NCI-H1436 (cell line): ENCODE data around the gene PRPF8.
"Not testable (repeated sequence)": the region's sequence is repeated elsewhere in the genome, so short reads cannot be mapped to it uniquely, and the experiment has no call there.

ENCODE experiments used
- DNase-seq: peaks from one replicate; lab custom pipeline; 2025; lab: John Stamatoyannopoulos, UW

Gene PRPF8

GRCh38 chr17:1684378-1685189 lies at the start of gene PRPF8:
Gene PRPF8 (minus strand): TSS chr17:1684867. CDS start chr17:1684571, 296 bp downstream.
- DNase-seq = peak; percentile 96

- DNase-seq = no peak
Measured at GRCh38 chr17:1733759-1734158, 49.1 kb upstream of the PRPF8 start.

GRCh38 chr17:1732833-1733321 lies 48.2 kb upstream of the PRPF8 start:
- no peak for DNase-seq

GRCh38 chr17:1732241-1732832 lies 47.7 kb upstream of the PRPF8 start:
- DNase-seq = no peak

GRCh38 chr17:1731194-1731506 lies 46.5 kb upstream of the PRPF8 start:
- DNase-seq = no peak

- no peak for DNase-seq
Measured at GRCh38 chr17:1730326-1731193, 45.9 kb upstream of the PRPF8 start.

- DNase-seq = no peak
Measured at GRCh38 chr17:1729966-1730325, 45.3 kb upstream of the PRPF8 start.

- no peak for DNase-seq
Measured at GRCh38 chr17:1727876-1728630, 43.4 kb upstream of the PRPF8 start.

- DNase-seq = no peak
Measured at GRCh38 chr17:1727258-1727789, 42.7 kb upstream of the PRPF8 start.

GRCh38 chr17:1726626-1727257 lies 42.1 kb upstream of the PRPF8 start:
- DNase-seq = no peak

GRCh38 chr17:1725642-1726511 lies 41.2 kb upstream of the PRPF8 start:
- no peak for DNase-seq

- DNase-seq = no peak
Measured at GRCh38 chr17:1724869-1725641, 40.4 kb upstream of the PRPF8 start.

GRCh38 chr17:1724351-1724868 lies 39.7 kb upstream of the PRPF8 start, which contains the start of gene WDR81:
Gene WDR81 (plus strand): TSS chr17:1724704. CDS start chr17:1724960, 256 bp downstream.
- DNase-seq = peak; percentile 62

GRCh38 chr17:1722022-1722421 lies 37.4 kb upstream of the PRPF8 start:
- not testable (repeated sequence) for DNase-seq

- DNase-seq = no peak
Measured at GRCh38 chr17:1720856-1721386, 36.3 kb upstream of the PRPF8 start.

GRCh38 chr17:1718362-1719165 lies 33.9 kb upstream of the PRPF8 start:
- DNase-seq = no peak

GRCh38 chr17:1716912-1717695 lies 32.4 kb upstream of the PRPF8 start:
- peak; percentile 98 for DNase-seq
